K562 (cell line): ENCODE data around the gene NR0B1. TPM values are rescaled to one million over a fixed set of nuclear protein-coding genes. Genes with fewer than 3 reads are reported as not detected.

Experiments used
- ATAC-seq: fragments of 200-7000 bp; cut with Tn5 transposase; 3 replicates; pipeline ENCODE4 v1.9.1; 2020; ENCODE audit warnings: moderate library complexity
- BruUV-seq: library from RNA; stranded (reverse); fragments of 400-500 nt; replicated peaks from 2 replicates; lab custom pipeline; 2021; lab: Mats Ljungman, UMichigan
- CTCF ChIA-PET: fragments of 300-600 bp; formaldehyde crosslinking; extraction: SDS; loops from one replicate; lab custom pipeline; 2021; ENCODE audit warnings: low intra/inter-chr PET ratio; lab: Yijun Ruan, JAX
- POLR2A ChIA-PET: fragments of 300-600, 350-650 bp; sonication (Branson Sonifier 250); formaldehyde crosslinking; extraction: SDS; loops from one replicate; lab custom pipeline; 2021; ENCODE audit warnings: antibody characterized with exemption, inconsistent platforms; lab: Yijun Ruan, JAX
- DNase-seq, 4 experiments: peaks; one replicate each; pipeline versions ENCODE4 v3.0.0 to v3.0.0-alpha.2; 2011 to 2018; ENCODE audit warnings: low spot score in 3 of 4, mixed read lengths in 3 of 4; ENCODE audit errors: extremely low read depth in 1 of 4
- FAIRE-seq: peaks from 2 replicates; lab custom pipeline; 2011; peaks lifted over from hg19 to GRCh38; lab: Jason Lieb, UNC
- H2AFZ ChIP-seq: 2 replicates; pipeline ENCODE4 v1.6.0; 2011; ENCODE audit warnings: low read depth, low read length, control low read depth, inconsistent platforms
- H3K27ac ChIP-seq: fragments of 200-600 bp; 3 replicates; pipeline ENCODE4 v1.8.0; 2011; ENCODE audit warnings: low read depth, mild to moderate bottlenecking, control low read depth, inconsistent platforms, low read length, moderate library complexity, mixed read lengths; ENCODE audit errors: extremely low read depth
- H3K27me3 ChIP-seq, 2 experiments: fragments of 300-600 bp in 1 of 2; 2 replicates in 1 of 2; 3 replicates in 1 of 2; pipeline versions ENCODE4 v1.6.0 to v1.8.0; 2011; ENCODE audit warnings: inconsistent platforms in 2 of 2, low read length in 2 of 2, mild to moderate bottlenecking in 1 of 2, mixed read lengths in 1 of 2, moderate library complexity in 1 of 2; ENCODE audit not compliant: control insufficient read depth in 2 of 2, insufficient read depth in 2 of 2
- H3K36me3 ChIP-seq: fragments of 300-600 bp; 3 replicates; pipeline ENCODE4 v1.8.0; 2011; ENCODE audit warnings: mild to moderate bottlenecking, low read length, inconsistent platforms; ENCODE audit not compliant: control insufficient read depth, insufficient read depth
- H3K4me1 ChIP-seq, 2 experiments: fragments of 200-600 bp in 1 of 2; replicated peaks in 1 of 2; 2 replicates in 1 of 2; 3 replicates in 1 of 2; pipeline versions ENCODE4 v1.5.1 to v1.8.0; 2011; ENCODE audit warnings: inconsistent platforms in 2 of 2, low read length in 2 of 2, mild to moderate bottlenecking in 1 of 2, mixed read lengths in 1 of 2, moderate library complexity in 1 of 2; ENCODE audit not compliant: control insufficient read depth in 2 of 2, insufficient read depth in 2 of 2
- H3K4me2 ChIP-seq: 2 replicates; pipeline ENCODE4 v1.6.1; 2011; ENCODE audit warnings: low read length, control low read depth, inconsistent platforms, mixed read lengths; ENCODE audit not compliant: insufficient read depth
- H3K4me3 ChIP-seq: fragments of 200-600 bp; sonication (generic), shearing (Covaris generic); 2 replicates; pipeline ENCODE4 v1.5.1; 2016; ENCODE audit warnings: control low read depth, inconsistent platforms
- H3K79me2 ChIP-seq: fragments of 200-600 bp; 3 replicates; pipeline ENCODE4 v1.8.0; 2011; ENCODE audit warnings: low read length, inconsistent platforms; ENCODE audit not compliant: control insufficient read depth, insufficient read depth
- H3K9ac ChIP-seq, 2 experiments: 2 replicates each; pipeline versions ENCODE4 v1.6.0 to v1.6.1; 2011; ENCODE audit warnings: low read depth in 2 of 2, low read length in 2 of 2, control low read depth in 1 of 2, inconsistent platforms in 1 of 2, mild to moderate bottlenecking in 1 of 2, mixed read lengths in 1 of 2; ENCODE audit not compliant: insufficient read depth in 1 of 2
- H3K9me1 ChIP-seq: one replicate; pipeline ENCODE4 v1.6.0; 2011; ENCODE audit warnings: inconsistent platforms, mild to moderate bottlenecking, low read length, moderate library complexity; ENCODE audit not compliant: control insufficient read depth, insufficient read depth
- H3K9me3 ChIP-seq: replicated peaks from 2 replicates; pipeline ENCODE4 v1.5.1; 2011; ENCODE audit warnings: low read depth, low read length, inconsistent platforms; ENCODE audit not compliant: control insufficient read depth, insufficient read depth
- H4K20me1 ChIP-seq: replicated peaks from 2 replicates; pipeline ENCODE4 v1.6.1; 2011; ENCODE audit warnings: low read length, inconsistent platforms, mixed read lengths; ENCODE audit not compliant: control insufficient read depth, insufficient read depth
- ARID1B ChIP-seq: fragments of 450-650 bp; IDR thresholded peaks from 2 replicates; pipeline ENCODE4 v1.6.1; 2016; ENCODE audit warnings: antibody characterized with exemption, mild to moderate bottlenecking, inconsistent platforms
- BMI1 ChIP-seq: fragments of 150-350 bp; IDR thresholded peaks from 2 replicates; pipeline ENCODE4 v1.6.1; 2014; ENCODE audit warnings: low read length
- CHD2 ChIP-seq: IDR thresholded peaks from 2 replicates; pipeline ENCODE4 v1.6.1; 2011; ENCODE audit warnings: low read depth, low read length
- E2F6 ChIP-seq, 2 experiments: IDR thresholded peaks; 2 replicates each; pipeline ENCODE4 v1.6.1; 2011; ENCODE audit warnings: borderline replicate concordance in 1 of 2, control low read depth in 1 of 2, low read depth in 1 of 2, low read length in 1 of 2, mild to moderate bottlenecking in 1 of 2, mixed read lengths in 1 of 2, moderate library complexity in 1 of 2; ENCODE audit not compliant: insufficient read depth in 1 of 2, insufficient read length in 1 of 2, poor library complexity in 1 of 2, severe bottlenecking in 1 of 2; ENCODE audit errors: extremely low read depth in 1 of 2
- FOXM1 ChIP-seq, 2 experiments: fragments of 450-650 bp in 1 of 2; sonication (generic) in 1 of 2; formaldehyde crosslinking in 1 of 2; IDR thresholded peaks; 2 replicates each; pipeline versions ENCODE4 v1.6.1 to v1.9.0; 2017 to 2022; ENCODE audit warnings: low read depth in 2 of 2, mild to moderate bottlenecking in 2 of 2, missing genetic modification reagents in 1 of 2, moderate library complexity in 1 of 2
- PML ChIP-seq: IDR thresholded peaks from 2 replicates; pipeline ENCODE4 v1.6.1; 2012; ENCODE audit warnings: low read length, inconsistent platforms
- SMARCE1 ChIP-seq: fragments of 450-650 bp; IDR thresholded peaks from 2 replicates; pipeline ENCODE4 v1.7.1; 2016; ENCODE audit warnings: mild to moderate bottlenecking
- SNRNP70 ChIP-seq: fragments of 200-400 bp; formaldehyde crosslinking; optimal IDR thresholded peaks from 2 replicates; pipeline ENCODE3; 2017; ENCODE audit warnings: low read depth, low read length
- U2AF1 ChIP-seq: fragments of 200-400 bp; formaldehyde crosslinking; optimal IDR thresholded peaks from 2 replicates; pipeline ENCODE3; 2017; ENCODE audit warnings: mild to moderate bottlenecking, low read depth, low read length, moderate library complexity
- ZNF584 ChIP-seq: fragments of 200-800 bp; sonication (Bioruptor generic); IDR thresholded peaks from 2 replicates; pipeline ENCODE4 v1.6.1; 2016; ENCODE audit warnings: low read depth, mild to moderate bottlenecking, missing genetic modification characterization, missing compliant biosample characterization
- ZNF655 ChIP-seq: fragments of 250-450 bp; sonication (Bioruptor Pico); IDR thresholded peaks from 2 replicates; pipeline ENCODE4 v1.5.0; 2021
- in situ Hi-C: fragments of 300-500 bp; cut with MboI; formaldehyde crosslinking; loops from 4 replicates; pipeline ENCODE4 v1.15.0; 2018; ENCODE audit warnings: inconsistent platforms, mixed read lengths
- intact Hi-C: fragments of 100-400 bp; cut with micrococcal nuclease; formaldehyde crosslinking; loops from 2 replicates; pipeline ENCODE4 v1.14.2; 2022
- polyA plus RNA-seq, 8 experiments: library from polyadenylated mRNA; depleted of rRNA in 4 of 8; stranded (reverse) in 5 of 8; unstranded in 3 of 8; fragments of >200 nt; fragmentation: Nextera tagmentation in 2 of 8; fragmentation: Illumina TruSeq in 1 of 8; extraction: Ambion mirVana in 2 of 8; extraction: Trizol in 1 of 8; gene quantifications; 2 replicates each; pipeline versions ENCODE4 v1.2.1 to v1.2.3, GENCODE V29; 2011 to 2014; ENCODE audit warnings: inconsistent platforms in 1 of 8, missing spikeins in 1 of 8
- total RNA-seq, 7 experiments: library from RNA; depleted of rRNA in 6 of 7; stranded (reverse); fragments of >200 nt in 6 of 7; fragmentation: Illumina TruSeq in 2 of 7; extraction: Trizol in 2 of 7; gene quantifications; 2 replicates each; pipeline versions ENCODE4 v1.2.1 to v1.2.3, GENCODE V29; 2011 to 2021; ENCODE audit warnings: low replicate concordance in 1 of 7

NR0B1 gene
- total and polyA plus RNA-seq, 9 of the 15 experiments (the other 6 are each of a cell fraction or from before 2014, with no cell fraction given), result not detected

- TF ChIP-seq SMARCE1 (no peak), ZNF655 (CRISPR knock-in tag) (no peak)
Observed at GRCh38 chrX:30309139-30309571, at the start of gene NR0B1 (continued).

GRCh38 chrX:30349946-30350345 lies 40.8 kb upstream of the NR0B1 start:
- no peak overlapping the region for H2AFZ ChIP-seq
- FAIRE-seq (no peak), ATAC-seq (no peak), DNase-seq (no peak)
- H3K4me2 ChIP-seq, result no peak overlapping the region
- no peaks in the 10 kb centered on the region for H3K36me3 ChIP-seq
- POLR2A ChIA-PET, result no interaction called here
- H3K9me1 ChIP-seq, result no peaks in the 10 kb centered on the region
- intact Hi-C loops, result no loop called here
- no peak overlapping the region for H3K9ac ChIP-seq
- no peaks in the 10 kb centered on the region for H3K4me1 ChIP-seq
- H3K9me3 ChIP-seq, result no peaks in the 10 kb centered on the region
- H3K27me3 ChIP-seq, result no peaks in the 10 kb centered on the region
- no TSS peak for BruUV-seq
- in situ Hi-C loops, result no loop called here
- CTCF ChIA-PET, result no interaction called here
- H4K20me1 ChIP-seq, result no peaks in the 10 kb centered on the region
- TF ChIP-seq E2F6 (IDR thresholded peaks at IDR 0.05; ENCODE audit: borderline replicate concordance in 1 of 2, extremely low read depth in 1 of 2, insufficient read depth in 1 of 2, insufficient read length in 1 of 2, low read depth in 1 of 2, low read length in 1 of 2, poor library complexity in 1 of 2, severe bottlenecking in 1 of 2) (no peak), FOXM1 (IDR thresholded peaks at IDR 0.05; ENCODE audit: low read depth) (no peak), FOXM1 (CRISPR knock-in tag; IDR thresholded peaks at IDR 0.05; ENCODE audit: low read depth) (no peak), ZNF584 (no peak), CHD2 (no peak), SNRNP70 (no peak), PML (no peak), ARID1B (no peak), U2AF1 (no peak), BMI1 (no peak)
- no peak overlapping the region for H3K4me3 ChIP-seq
- no peak overlapping the region for H3K27ac ChIP-seq
- H3K79me2 ChIP-seq, result no peaks in the 10 kb centered on the region
